Measurements from ENCODE around the gene PGA4. TPM values are rescaled to one million over a fixed set of nuclear protein-coding genes. Genes with fewer than 3 reads are reported as not detected.

Gene PGA4
- total and polyA plus RNA-seq, 2 of the 8 experiments (the other 6 are each of a cell fraction or from before 2014, with no cell fraction given): 1.3 TPM; not detected in 1

GRCh38 chr11:61174949-61175348 lies 47.2 kb upstream of the PGA4 start (continued):
- no peak for TF ChIP-seq POU5F1 (IDR thresholded peaks at IDR 0.05; ENCODE audit: low read depth, low read length)
- TF ChIP-seq BACH1 (IDR thresholded peaks at IDR 0.05; ENCODE audit: low read length): no peak
- TF ChIP-seq RXRA (IDR thresholded peaks at IDR 0.05; ENCODE audit: insufficient read depth, low read depth, low read length): no peak
- no peak for TF ChIP-seq BCL11A (IDR thresholded peaks at IDR 0.05; ENCODE audit: low read depth in 2 of 2, low read length in 2 of 2)
- TF ChIP-seq TAF7 (optimal IDR thresholded peaks at IDR 0.05; ENCODE audit: borderline replicate concordance, low read depth, low read length): no peak
- no peak for TF ChIP-seq KDM4A (IDR thresholded peaks at IDR 0.05; ENCODE audit: low read depth, low read length, severe bottlenecking)
- no peak for TF ChIP-seq EZH2 (IDR thresholded peaks at IDR 0.05; ENCODE audit: low read depth, low read length, severe bottlenecking)
- TF ChIP-seq RFX5 (IDR thresholded peaks at IDR 0.05; ENCODE audit: borderline replicate concordance, low read depth, low read length): no peak
